Activated T-helper 1 cell treated with anti-CD3 and anti-CD28 coated beads, Interleukin-2, amount 50 U/mL, for 16 hours (primary cell): ENCODE measurements around the gene B3GALT2.
"Not testable (repeated sequence)": the region's sequence is repeated elsewhere in the genome, so short reads cannot be mapped to it uniquely, and the experiment has no call there.

ENCODE experiments used
- DNase-seq, 2 donors: peaks; one replicate each; pipeline ENCODE4 v3.0.0-alpha.2; 2020; ENCODE audit warnings: low read depth in 1 of 2, low spot score in 1 of 2

B3GALT2 gene

GRCh38 chr1:193185901-193186731, at the start of gene B3GALT2:
B3GALT2 (minus strand) TSS chr1:193186613; CDS start chr1:193181562, 5,051 bp downstream.
- DNase-seq: no peak

GRCh38 chr1:193234530-193234929, 48.1 kb upstream of the B3GALT2 start:
- DNase-seq: no peak

- DNase-seq: not testable (repeated sequence)
These were observed 44.7 kb upstream of the B3GALT2 start for GRCh38 chr1:193231146-193231545.

GRCh38 chr1:193229136-193229535, 42.7 kb upstream of the B3GALT2 start:
- DNase-seq: no peak

GRCh38 chr1:193222056-193222615, 35.7 kb upstream of the B3GALT2 start:
- no peak for DNase-seq

- DNase-seq: no peak
These were observed 35.2 kb upstream of the B3GALT2 start for GRCh38 chr1:193221651-193222050.

GRCh38 chr1:193219391-193219790, 33.0 kb upstream of the B3GALT2 start:
- DNase-seq: no peak

GRCh38 chr1:193216920-193217319, 30.5 kb upstream of the B3GALT2 start:
- DNase-seq: no peak

- no peak for DNase-seq
These were observed 27.6 kb upstream of the B3GALT2 start for GRCh38 chr1:193213998-193214397.

- no peak for DNase-seq
These were observed 26.2 kb upstream of the B3GALT2 start for GRCh38 chr1:193212637-193213036.

- no peak for DNase-seq
These were observed 25.1 kb upstream of the B3GALT2 start for GRCh38 chr1:193211539-193211938.

- no peak for DNase-seq
These were observed 24.6 kb upstream of the B3GALT2 start for GRCh38 chr1:193210996-193211395.

- DNase-seq: no peak
These were observed 14.6 kb upstream of the B3GALT2 start for GRCh38 chr1:193201021-193201420.

GRCh38 chr1:193199940-193200339, 13.5 kb upstream of the B3GALT2 start:
- no peak for DNase-seq

- DNase-seq: no peak
These were observed 6.2 kb upstream of the B3GALT2 start for GRCh38 chr1:193192586-193192985.

GRCh38 chr1:193190096-193190744, 3.8 kb upstream of the B3GALT2 start:
- no peak for DNase-seq

- no peak for DNase-seq
These were observed 3.2 kb upstream of the B3GALT2 start for GRCh38 chr1:193189442-193190095.

GRCh38 chr1:193188915-193189314, 2.5 kb upstream of the B3GALT2 start:
- not testable (repeated sequence) for DNase-seq

GRCh38 chr1:193187114-193187513, 701 bp upstream of the B3GALT2 start:
- DNase-seq: no peak

- DNase-seq: no peak
These were observed 1.2 kb downstream of the B3GALT2 start for GRCh38 chr1:193185211-193185610.

GRCh38 chr1:193184776-193185175, 1.6 kb downstream of the B3GALT2 start:
- DNase-seq: no peak
